ENCODE data around the gene GPR157.
"Not testable (repeated sequence)": the region's sequence is repeated elsewhere in the genome, so short reads cannot be mapped to it uniquely, and the experiment has no call there.

Gene GPR157

GRCh38 chr1:9145021-9145668 lies 16.2 kb upstream of the GPR157 start:
- no peak for DNase-seq

DNA sequence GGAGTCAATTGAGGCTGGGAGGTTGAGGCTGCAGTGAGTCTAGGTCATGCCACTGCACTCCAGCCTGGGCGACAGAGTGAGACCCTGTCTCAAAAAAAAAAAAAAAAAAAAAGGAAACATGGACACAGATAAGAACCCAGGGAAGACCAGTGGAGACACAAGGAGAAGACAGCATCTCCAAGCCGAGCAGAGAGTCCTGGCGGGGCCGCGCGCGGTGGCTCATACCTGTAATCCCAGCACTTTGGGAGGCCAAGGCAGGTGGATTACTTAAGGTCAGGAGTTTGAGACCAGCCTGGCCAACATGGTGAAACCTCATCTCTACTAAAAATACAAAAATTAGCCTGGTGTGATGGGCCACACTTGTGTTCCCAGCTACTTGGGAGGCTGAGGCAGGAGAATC lies 15.6 kb upstream of the GPR157 start:
- DNase-seq: not testable (repeated sequence)

DNA sequence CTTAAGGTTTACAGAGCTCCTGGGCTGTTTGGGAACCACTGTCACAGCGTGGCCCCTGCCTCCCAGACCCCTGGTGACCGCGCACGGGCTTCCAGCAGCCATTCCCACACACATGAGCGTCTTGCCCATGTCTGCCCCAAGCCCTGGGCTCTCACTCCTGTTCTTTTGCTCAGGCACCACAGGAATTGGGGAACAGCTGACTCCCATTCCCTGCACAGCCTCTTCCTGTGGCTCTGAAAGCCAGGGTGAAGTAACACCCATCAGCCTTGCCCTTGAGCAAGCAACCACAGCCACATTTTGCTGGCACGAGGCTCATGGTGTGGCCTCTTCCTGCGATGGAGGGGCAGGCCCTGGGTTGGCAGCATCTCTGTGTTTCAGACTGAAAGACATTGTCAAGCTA lies 14.3 kb upstream of the GPR157 start:
- no peak for DNase-seq

GRCh38 chr1:9139930-9140329 lies 11.0 kb upstream of the GPR157 start:
- no peak for DNase-seq

DNA sequence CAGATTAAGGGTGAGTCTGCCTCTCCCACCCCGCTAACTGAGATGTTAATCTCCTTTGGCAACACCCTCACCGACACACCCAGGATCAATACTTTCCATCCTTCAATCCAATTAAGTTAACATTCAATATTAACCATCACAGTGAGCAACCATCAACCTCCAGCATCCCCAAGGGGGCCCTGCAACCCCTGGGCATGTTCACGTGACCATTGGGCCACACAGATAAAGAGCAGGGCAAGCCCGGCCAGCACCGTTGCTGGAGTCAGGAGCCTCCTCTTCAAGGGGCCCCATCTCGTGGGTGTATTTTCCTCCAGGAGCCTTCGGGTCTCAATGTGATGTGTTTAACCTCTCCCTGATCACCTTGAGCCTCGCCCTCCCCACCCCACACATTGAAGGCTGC lies 8.0 kb upstream of the GPR157 start:
- no peak for DNase-seq

DNA sequence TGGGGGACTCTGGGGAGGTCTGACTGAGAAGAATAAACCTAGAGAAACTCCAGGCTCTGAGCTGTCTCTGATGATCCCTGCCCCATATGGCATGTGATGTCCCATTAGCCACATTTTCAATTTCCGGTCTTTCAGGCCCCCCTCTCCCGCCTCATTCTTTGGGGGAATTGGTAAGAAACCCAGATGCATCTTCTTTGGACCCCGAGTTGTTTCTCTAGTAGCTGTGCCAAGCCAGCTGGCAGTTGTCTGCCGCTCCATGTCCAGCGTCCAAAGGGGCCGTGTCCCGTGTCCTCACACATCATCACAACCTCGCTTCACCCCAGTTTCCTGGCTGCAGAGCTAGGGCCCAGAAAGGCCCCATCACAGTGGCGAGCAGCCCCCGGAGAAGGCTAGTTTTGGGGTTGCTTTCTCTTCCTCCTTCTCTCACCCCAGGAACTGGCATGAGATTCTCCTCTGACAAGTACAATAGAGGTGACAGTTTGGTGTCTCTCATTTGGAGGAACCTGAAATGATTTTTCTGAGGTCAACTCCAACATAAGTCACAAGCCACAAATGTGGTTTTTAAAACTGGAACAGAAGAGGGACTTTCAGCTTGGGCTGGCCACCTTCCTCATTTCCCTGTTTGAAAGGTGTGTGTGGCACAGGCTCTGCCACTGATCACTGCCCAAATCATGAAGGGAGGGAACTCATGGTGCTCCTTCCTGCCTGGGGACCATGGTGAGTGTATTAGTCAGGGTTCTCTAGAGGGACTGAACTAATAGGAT lies 6.4 kb upstream of the GPR157 start:
- no peak for DNase-seq

DNA sequence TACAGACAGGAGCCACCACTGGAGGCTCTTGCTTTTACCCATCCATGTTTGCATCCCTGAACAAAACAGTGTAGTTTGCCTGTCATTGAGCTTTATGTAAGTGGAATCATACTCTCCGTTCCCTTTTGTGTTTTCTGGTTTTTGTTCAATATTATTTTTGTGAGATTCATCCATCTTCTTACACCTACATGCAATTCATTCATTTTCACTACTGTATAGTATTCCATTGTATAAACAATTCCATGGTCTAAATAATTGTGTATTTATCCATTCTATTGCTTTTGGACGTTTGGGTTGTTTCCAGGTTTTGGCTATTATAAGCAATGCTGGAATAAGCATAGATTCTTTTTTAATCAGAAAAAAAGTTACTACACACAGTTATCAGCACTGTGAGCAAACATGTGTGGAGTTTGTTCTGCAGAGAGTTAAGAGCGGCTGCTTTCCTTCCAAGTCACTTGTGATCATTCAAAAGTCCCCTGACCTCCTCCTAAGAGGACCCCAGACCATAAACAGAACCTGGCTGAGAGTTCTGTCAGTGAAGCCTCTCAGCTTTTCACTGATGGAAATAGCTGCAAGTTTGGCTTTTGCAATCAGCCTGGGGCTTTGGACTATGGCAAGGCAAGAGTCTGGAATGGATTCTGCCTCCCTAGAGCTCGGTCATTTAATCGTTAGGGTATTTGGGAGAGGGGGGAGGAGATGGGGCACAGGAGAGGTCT lies 5.1 kb upstream of the GPR157 start:
- DNase-seq: no peak

- DNase-seq: peak; percentile 83
These were observed 552 bp upstream of the GPR157 start for GRCh38 chr1:9129266-9130041.

DNA sequence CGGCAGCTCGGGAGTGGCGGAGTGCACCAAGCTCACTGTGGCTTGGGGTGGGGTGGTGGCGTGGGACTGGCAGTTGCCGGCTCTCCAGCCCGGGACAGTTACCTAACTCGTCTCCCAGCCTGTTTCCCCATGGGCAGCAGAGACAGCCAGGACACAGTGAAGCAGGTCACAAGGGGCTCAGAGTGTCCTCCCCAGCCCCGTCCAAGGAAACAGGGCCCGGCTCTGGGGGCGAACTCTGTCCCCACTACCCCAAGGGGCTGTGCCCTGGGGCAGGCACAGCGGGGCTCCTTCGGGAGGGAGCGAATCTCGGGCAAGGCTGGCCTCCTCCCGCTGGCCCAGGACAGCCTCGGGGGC lies 759 bp downstream of the GPR157 start:
- no peak for DNase-seq

DNA sequence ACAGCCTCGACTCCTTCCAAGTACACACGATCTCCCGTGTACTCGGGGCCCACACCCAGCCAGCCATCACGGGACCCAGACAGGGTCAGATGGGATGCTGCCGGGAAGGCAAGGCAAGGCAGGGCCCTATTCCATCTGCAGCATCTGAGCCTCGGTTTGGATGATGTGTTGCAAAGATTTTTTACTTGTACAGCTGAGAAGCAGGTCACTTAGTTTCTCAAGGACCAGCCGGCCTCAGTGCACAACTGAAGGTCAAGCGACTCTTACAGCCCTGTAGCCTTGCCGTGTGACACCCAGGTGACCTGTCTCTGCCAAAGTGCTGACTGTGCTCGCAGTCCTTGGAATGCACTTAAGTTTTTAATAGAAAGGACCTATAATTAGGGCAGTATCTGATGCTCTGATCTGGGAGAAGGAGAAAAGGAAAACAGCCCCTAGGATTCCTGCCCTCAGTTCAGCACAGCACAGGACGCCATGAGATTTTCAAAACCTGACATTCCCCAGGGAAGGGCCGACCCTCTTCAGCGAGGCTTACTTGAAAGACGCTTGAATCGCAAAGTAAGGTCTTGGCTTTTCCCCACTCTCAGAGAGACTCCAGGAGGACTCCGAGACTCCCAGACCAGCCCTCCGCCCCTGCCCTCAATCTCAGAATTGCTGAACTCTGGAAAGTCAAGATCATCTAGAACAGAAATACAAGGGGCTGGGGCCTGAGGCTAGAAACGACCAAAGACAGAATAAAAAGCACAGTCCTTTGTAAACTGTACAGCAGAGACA lies 1.3 kb downstream of the GPR157 start:
- no peak for DNase-seq

GRCh38 chr1:9126511-9126910 lies 2.4 kb downstream of the GPR157 start:
- DNase-seq: no peak

DNA sequence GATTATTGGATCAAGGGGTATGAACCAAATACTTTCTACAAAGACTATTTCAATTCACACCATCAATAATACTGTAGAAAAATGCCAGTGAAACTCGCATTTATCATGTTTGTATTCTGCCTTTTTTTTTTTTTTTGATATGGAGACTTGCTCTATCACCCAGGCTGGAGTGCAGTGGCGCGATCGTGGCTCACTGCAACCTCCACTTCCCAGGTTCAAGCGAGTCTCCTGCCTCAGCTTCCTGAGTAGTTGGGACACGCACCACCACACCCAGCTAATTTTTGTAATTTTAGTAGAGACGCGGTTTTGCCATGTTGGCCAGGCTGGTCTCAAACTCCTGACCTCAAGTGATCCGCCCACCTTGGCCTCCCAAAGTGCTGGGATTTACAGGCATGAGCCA lies 3.1 kb downstream of the GPR157 start:
- DNase-seq: not testable (repeated sequence)

- no peak for DNase-seq
These were observed 3.6 kb downstream of the GPR157 start for GRCh38 chr1:9125325-9125724.

DNA sequence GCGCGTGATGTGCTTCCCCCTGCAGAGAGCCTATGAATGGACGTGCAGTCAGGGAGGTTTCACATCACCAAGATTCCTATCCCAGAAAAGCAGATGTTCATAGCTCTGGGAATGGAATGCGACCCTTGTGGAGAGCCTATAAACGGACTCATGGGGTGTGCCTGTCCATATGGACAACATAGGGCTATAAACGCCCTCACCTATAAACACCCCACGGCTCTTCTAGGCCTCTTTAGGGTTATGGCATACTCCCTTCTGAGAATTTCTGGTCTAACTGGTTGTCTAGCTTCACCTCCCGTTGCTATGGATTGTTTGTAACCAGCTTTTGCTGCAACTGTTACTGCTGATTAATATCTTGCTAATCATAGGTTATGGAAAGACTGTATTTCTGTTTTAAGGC lies 4.5 kb downstream of the GPR157 start:
- DNase-seq: not testable (repeated sequence)

GRCh38 chr1:9123665-9124064 lies 5.2 kb downstream of the GPR157 start:
- not testable (repeated sequence) for DNase-seq

- DNase-seq: peak; percentile 24
These were observed 7.1 kb downstream of the GPR157 start for GRCh38 chr1:9121496-9122409.

DNA sequence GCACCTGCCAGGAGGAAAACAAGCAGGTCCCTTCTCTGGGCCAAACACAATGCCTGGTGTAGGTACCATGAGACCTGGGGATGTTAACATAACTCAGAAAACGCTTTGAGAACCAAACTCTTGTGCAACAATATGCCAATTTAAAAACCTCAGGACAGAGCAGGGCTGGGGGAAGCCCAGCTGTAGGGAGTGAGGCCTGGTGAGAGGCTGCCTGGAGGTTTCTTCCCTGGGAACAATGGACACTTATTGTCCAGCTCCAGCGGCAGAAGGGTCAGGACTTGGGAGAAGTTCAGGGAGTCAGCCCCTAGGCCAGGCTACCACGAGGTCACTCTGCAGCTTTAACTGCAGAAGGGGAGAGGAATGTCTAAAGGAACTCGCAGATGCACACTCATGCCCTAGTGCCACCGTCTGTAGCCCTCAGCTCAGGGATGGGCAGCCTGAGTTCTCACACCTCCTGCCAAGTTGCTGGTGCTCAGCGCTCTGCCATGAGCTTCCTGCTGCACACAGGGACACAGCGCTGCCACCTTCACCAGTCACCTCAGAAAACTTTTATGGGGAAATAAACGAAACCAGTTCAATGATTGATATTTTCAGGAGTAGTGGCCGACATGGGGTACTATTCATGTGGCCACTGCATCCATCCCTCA lies 8.5 kb downstream of the GPR157 start:
- DNase-seq: no peak

DNA sequence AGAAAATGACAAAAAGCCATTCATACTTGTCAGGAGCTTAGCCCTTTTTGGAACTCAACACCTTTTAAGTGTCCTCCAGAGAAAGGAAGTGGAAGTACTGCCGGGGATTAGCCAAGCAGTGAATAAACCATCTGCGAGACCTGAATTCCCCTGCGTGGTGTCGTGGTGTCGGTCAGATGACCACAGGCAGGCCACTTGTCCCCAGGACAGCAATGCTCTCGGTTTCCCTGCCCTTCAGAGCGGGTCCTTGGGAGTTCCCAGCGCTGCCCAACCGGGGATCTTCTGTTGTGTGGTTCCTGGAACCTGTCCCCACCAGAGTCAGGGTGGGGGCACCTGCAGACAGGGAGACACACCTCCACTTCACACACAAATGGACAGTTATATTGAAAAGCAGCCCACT lies 9.2 kb downstream of the GPR157 start:
- DNase-seq: no peak

- no peak for DNase-seq
These were observed 10.7 kb downstream of the GPR157 start for GRCh38 chr1:9118186-9118585.

- no peak for DNase-seq
These were observed 13.3 kb downstream of the GPR157 start for GRCh38 chr1:9115351-9116205.
